ENCODE results near the gene ERGIC1.
"Not testable (repeated sequence)": the region's sequence is repeated elsewhere in the genome, so short reads cannot be mapped to it uniquely, and the experiment has no call there.

The ERGIC1 gene

DNA sequence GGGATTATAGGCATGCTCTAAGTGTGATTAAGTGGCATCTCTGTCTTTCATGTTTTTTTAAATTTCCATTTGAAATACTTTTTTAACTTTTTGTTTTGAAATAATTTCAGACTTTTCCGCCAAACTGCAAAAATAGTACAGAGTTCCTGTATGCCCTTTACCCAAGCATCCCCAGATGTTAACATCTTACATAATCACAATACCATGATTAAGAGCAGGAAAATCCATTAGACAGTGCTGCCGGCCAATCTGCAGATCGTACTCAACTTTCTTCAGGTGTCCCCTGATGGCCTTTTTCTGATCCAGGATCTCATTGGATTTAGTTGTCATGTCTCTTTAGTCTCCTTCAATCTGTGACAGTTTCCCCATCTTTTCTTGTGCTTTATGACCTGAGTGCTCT, 49.0 kb downstream of the ERGIC1 start:
- FAIRE-seq = no peak

DNA sequence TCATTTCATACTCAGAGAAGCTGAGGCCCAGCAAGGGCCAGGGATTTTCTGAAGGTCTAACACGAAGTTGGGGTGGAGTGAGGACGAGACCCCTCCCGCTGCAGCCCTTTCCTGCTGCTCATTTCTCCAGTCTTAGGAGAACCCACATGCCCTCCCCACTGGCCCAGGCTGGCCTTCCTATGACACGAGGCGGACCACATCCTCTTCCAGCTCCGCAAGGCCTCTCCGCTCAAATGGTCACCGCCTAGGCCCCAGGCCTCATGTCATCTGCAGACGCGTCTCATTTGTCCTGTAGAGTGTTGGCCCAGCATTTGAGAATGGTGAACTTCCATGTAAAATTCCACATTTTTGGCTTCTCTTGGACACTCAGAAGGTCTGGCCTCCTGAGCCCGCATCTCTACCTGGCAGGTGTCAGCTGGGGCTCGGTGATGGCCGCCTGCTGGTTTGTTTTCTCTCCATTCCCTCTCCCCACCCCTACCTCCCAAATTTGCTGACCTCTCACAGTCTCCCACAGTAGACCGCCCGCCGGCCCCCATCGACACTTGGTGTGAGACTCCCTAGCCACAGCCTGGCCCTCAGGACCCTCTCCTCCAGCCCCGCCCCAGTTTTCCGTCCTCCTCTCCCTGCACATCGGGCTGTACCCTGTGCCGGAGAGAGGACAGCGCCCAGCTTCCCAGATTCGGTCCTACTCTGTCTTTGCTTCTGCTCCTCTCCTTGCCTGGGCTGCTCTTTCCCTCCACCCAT, 51.7 kb downstream of the ERGIC1 start:
- no peak for FAIRE-seq

DNA sequence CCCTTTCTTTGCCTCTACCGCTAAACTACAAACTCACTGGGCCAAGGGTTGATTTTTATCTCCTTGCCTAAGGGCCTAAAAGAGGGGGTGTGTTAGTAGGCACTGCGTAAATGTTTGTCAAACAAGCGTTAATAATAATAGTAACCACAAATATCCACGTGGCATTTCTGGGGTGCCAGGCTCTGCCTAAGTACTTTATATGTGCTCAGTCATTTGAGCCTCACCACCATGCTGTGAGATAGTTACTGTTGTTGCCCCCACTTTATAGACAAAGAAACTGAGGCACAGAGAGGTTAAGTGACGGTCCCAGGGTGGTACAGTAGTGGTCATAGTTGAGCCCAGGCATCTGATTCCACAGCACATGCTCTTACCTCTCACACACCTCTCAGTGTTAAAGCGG, 52.4 kb downstream of the ERGIC1 start:
- no peak for FAIRE-seq

DNA sequence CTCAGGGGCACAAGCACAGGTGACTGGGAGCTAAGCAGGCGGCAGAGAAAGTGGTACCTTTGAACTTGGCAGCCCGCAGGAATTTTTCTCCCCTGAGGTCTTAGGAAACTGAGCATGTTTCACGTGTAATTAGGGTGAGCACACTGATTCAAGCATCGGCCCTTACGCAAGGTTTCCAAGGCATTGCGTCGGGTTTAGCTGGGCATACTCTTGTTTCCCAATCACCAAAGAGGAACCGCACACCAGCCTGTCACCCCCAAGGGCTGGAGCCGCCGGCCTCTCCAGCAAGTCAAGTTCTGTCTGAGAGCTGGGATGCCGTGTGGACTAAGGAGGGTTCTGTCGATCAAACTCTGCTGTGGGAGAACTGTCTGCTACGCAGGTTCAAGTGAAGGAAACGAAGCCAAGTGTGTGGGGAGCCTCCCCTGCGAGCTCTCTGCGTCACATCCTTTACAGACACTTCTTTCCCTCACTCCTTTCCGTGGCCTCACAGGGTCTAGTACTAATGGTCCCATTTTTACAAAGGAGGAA, 53.0 kb downstream of the ERGIC1 start:
- FAIRE-seq = no peak

DNA sequence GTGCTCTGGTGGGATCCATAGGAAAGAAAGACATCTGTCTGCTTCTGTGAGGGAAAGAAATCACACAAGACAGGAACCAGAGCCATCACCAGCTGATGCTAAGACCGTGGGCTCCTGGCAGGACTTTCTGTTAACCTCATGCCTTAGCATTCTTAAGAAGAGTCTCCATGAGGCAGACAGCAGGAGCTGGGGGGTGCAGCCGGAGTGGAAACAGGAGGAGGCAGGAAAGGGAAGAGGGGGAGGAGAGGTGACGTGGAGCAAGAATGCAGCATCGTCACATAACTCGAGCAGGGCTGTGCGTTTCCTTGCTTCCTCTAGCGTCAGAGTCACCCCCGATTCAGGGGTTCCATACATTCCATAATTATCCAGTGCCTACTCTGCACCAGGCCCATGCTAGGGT, 53.6 kb downstream of the ERGIC1 start:
- no peak for FAIRE-seq

DNA sequence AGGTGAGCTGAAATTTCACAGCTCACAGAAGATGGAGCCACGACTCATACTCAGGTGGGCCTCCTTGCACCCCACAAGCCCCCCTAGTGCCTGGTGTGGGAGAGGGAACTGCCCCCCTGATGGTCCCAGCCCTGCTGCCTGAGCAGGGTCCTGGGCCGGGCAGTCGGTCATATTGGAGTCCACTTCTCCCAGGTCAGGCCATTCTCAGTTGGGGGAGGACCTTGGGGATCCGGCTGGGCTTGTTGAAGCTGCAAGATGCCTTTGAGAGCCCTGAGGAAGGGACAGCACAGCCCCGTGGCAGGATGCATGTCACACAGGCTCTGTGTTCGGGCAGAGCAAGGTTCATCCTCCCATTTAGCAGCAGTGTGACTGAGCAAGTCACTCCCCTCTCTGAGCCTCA, 56.6 kb downstream of the ERGIC1 start:
- FAIRE-seq = no peak

DNA sequence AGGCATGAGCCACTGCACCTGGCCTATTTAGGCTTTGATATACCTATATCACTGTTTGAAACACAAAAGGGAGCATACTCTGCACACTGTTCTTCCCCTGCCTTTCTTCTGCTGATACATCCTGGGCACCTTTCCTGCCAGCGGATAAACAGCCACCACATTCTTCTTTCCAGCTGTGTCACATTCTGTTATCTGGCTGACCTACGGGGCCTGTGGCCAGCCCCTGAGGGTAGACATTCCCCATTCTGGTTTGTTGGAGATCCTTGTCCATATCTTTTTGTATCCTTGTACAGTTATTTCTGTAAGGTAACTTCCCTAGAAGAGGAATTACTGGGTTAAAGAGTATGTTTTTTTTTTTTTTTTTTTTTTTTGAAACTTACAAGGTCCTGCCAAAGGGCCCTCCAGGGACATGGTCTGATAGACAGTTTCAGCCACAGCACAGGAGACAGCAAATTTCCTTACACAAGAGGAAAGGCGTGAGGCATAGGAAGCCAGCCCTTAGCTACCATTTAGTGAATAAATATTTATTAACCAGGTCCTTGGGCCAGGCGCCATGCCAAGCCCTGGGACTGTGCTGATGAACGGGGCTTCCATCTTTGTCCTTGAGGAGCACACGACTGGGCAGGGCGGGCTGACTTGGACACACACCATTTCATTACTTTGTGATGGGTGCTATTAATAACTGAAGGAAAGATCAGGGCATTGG, 57.8 kb downstream of the ERGIC1 start:
- no peak for FAIRE-seq

DNA sequence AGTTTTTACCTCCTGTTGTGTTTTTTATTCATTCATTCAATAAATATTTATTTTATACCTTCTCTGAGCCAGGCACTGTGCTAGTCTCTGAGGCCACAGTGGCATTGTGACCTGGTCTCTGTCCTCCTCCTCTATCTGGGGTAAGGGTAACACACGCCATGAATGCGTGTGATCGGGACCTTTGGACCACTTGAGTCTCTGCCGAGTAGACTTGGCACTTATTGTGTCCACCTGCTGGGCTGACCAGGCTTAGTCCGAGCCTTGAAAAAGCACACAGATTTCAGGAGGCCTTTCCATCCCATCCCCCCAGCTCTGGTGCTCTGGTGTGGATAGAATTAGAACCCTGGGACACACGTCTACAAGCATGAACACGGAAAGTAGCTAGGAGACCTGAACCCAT, 58.7 kb downstream of the ERGIC1 start:
- no peak for FAIRE-seq

DNA sequence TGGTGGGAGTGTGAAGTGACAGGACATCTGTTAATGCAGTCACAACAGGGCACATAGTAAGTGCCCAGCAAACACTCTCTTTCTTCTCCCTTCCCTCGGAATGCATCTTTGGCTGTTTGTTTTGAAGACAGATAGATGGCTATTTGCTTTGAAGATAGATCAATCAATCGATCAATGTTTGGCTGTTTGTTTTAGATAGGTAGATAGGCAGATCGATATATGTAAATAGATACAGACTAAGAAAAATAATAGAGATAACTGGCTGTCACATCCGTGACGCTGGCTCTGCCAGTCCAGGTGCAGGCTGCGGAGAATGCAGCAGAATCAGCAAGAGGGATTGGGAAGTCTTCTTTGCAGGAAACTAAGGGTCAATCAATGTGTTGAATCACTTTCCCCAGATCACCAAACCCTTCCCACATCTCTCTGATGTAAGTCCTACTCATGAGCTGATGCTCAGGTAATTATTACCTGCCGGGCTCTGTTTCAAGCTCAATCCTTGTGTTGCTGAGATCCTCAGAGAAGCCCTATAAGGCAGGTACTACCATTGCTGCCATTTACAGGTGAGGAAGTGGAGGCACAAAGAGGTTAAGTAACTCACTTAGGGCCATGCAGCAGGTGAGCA, 60.8 kb downstream of the ERGIC1 start:
- no peak for FAIRE-seq

DNA sequence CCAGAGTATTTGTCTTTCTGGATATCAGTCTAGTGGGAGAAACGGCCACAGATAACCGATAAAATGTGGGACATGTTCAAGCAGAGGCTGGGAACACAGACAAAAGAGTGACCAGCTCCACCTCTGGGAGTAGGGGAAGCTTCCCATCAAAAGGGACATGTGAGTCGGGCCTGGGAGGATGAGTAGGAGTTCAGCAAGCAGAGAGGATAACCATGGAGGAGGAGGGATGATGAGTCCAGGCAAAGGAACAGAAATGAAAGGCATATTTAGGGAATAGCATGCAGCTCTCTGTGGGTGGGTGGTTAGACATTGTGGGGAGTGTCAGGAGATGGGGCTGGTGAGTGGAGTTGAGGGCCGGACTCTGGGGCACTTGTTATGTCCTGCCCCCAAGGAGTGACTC, 61.5 kb downstream of the ERGIC1 start:
- no peak for FAIRE-seq

DNA sequence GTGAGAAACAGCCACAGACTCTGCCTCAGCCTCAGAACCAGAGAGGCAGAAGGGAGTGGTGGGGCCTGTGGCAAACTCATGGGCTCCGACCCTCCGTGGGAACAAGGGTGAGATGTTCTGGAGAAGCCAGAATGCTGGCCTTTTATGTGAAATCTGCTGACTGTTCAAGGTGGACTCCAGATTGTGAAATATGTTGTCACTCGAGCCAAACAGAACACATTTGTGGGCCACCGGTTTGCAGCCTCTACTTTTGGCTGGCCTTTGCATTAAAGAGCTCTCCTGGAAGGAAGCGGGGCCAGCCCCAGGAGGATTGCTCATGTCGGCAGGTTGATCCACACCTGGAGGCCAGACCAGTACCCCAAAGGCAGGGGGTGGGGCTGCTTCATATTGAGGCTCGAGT, 62.4 kb downstream of the ERGIC1 start:
- no peak for FAIRE-seq

DNA sequence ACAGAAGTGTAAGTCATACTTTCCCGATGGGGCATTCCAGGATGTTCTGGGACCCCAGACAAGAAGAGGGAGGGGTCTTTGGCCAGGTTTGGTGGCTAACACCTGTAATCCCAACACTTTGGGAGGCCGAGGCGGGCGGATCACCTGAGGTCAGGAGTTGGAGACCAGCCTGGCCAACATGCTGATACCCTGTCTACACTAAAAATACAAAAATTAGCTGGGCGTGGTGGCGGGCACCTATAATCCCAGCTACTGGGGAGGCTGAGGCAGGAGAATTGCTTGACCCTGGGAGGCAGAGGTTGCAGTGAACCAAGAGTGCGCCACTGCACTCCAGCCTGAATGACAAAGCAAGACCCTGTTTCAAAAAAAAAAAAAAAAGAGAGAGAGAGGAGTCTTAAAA, 63.0 kb downstream of the ERGIC1 start:
- not testable (repeated sequence) for FAIRE-seq

DNA sequence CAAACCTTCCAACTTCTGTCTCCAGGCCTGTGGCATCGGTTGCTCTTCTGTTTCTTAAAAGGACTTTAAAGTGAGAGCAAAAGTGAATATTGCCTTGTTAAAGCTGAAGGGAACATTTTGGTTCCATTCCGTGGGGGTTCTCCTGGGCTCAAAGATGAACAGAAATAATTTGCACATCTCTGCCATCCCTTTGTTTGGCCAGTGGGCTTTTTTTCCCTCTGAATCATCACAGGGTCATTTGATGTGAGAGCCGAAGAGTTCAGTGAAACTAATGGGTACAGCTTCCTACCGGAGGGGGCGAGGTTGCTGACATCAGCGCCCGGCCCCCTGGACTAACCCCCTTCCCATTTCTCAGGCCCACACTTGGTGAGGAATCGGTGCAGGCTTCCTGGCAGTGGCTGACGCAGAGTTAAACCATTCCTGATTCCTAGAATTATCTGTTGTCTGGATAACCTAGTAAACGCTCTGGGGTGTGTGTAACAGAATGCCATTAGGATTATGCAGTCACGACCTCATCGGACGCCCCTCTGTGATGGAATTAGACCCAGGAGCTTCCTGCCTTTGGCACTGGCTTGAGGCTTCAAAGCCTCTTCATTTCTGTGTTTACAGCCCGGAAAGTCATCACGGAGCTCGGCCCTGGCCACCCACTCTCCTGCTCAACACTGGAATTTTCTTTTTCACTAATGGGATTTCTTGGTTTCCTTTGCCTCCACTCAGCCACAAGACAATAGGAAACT, 63.6 kb downstream of the ERGIC1 start:
- FAIRE-seq = peak; percentile 98

DNA sequence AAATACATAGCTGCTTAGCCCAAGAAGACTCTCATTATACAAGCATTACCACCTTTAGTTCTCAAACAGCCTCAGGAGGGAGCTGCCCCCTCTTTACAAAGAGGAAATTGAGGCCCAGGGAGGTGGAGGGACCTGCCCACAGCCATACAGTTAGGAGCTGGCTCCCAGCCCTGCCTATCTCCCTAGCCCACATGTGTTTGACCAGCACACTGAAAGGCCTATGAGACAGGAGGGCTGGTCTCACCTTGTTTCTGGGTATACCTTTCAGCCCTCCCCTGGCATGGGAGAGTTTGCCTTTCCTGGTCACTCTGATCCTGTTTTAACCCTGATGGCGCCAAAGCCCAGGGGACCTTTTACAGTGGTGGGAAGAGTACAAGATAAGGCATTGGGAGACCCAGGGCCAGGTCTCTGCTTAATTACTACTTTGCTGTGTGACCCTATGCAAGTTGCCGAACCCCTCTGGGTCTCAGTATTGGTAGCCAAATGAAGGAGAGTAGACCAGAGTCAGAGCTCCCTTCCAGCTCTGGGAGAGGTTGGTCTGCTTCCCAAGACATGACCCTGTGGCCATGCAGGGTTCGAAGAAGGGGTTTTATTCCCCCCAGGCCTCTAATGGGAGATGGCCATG, 64.3 kb downstream of the ERGIC1 start:
- FAIRE-seq = no peak

DNA sequence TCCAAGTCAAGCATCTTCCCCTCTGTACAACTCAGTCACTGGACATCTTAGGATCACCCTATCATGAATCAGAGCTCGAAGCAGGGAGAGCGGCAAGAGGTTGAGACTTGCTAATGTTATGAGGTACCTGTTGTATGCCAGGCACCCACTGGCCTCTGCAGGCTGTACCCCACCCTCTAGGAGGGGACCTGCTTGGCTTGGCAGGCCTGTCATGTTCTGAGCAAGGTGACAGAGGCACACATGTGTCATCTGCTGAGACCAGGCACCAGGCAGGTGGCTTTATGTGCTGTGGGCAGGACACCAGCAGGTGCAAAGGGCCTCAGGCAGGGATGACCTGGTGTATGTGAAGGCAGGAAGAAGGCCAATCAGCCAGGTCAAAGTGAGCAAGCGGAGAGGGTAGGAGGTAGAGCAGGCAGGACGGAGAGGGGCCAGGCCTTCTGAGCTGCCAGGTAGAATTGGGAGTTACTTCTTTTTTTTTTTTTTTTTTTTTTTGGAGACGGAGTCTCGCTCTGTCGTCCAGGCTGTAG, 64.9 kb downstream of the ERGIC1 start:
- FAIRE-seq = no peak

DNA sequence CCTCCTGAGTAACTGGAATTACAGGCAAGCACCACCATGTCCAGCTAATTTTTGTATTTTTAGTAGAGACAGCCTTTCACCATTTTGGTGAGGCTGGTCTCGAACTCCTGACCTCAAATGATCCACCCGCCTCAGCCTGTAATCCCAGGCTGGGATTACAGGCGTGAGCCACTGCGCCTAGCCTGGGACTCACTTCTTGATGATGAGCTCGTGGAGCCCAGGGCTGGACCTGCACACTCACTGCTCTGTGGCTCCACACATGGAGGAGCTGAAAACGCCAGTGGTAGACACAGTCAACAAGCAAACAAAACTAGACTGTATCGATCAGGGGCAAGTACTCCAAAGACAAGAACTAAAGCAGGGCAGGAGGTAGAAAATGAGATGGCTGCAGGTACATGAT, 65.4 kb downstream of the ERGIC1 start:
- FAIRE-seq = no peak

DNA sequence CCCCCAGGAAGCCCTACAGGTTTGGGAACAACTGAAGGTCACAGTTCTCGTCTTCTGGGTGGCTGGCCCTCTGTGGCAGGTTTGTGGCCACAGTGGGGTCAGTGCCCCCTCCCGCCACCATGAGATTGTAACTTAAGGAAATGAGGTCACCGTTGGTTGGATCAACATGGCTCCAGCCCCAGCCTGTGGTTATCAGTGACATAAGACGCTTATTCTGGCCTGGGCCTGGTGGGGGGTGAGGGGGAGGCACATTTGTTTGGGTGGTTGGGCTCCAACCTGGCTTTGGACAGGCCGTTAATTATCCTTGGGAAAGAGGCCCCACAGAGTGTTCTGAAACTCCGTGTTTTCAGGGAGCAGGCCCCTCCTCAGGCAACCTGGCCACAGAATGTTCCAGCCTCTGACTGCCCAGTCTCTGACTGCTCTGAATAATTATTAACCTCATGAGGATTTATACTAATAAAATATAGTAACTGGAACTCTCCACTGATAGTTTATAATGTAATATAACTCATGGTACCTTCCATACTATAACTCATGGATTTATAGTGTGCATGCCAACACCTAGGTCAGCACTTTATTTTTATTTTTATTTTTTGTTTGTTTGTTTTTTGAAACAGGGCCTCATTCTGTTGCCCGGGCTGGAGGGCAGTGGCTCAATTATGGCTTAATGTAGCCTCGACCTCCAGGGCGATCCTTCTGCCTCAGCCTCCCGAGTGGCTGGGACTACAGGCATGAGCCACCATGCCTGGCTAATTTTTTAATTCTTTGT, 67.1 kb downstream of the ERGIC1 start:
- FAIRE-seq = no peak

DNA sequence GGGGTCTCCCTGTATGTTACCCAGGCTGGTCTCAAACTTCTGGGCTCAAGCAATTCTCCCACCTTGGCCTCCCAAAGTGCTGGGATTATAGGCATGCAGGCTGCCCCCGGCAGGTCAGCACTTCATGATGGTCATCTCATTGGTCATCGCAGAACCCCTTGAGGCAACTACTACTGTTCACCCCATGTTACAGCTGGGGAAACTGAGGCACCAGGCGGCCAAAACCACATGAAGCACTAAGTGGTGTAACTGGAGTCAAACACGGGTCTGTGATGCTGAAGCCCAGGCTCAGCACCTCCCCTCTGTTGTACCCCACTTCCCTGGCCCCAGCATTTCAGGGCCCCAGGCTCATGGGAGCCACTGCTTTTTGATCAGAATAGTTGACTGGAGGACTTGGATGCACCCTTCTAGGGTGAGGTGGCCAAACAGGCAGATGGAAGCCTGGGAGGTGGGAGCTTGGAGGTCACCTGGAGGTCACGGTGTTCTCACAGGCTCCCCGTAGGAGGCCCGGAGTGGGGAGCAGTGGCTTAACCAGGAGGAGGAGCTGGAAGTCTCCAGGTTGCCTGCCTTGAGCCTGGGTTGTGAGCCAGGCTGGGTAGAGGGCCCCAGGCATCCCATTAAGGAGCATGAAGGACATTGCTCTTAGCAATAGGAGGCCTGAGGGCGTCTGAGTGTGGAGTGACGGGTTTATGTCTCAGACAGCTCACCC, 67.9 kb downstream of the ERGIC1 start:
- no peak for FAIRE-seq

DNA sequence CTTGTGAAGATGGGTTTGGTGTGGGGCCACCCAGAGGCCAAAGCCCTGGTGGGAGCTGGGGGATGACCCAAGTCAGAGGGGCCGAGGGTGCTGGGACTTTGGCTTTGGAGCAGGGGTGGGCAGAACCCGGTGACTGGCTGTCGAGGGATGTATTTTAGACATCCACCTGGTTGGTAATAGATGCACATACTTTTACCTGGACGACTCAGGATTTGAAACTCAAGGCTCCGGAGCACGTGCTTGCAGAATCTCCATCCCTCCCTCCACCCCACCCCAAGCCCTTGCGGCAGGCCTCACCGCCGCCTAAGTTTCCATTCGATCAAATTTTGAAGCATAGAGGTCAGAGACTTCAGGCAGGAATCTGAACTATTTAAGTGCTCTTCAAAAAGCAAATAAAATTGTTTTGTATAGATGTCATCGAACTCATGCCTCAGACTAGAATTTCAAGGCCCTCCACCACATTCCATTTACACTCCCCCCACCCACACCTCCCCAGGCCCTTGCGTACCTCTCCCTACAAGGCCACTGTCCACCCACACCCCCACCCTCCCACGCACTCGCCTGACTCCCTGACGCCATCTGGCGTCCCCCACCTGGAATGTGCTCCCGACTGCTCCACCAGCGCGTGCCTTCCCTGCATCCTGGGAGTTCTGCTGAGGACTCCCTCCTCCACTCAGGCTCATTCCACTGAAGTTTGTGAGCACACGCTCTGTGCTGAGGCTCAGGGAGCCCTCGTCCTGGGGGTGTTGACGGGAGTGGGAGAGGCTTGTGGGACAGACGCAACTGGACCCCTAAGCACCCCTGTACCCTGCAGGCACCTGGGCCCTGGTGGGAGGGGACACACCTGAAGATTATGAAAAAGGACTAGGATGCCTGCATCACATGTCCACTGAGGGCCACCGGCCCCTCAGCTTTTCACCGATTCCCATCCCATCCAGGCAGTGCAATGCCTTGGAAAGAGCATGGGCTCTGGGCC, 68.7 kb downstream of the ERGIC1 start:
- FAIRE-seq = peak; percentile 92

DNA sequence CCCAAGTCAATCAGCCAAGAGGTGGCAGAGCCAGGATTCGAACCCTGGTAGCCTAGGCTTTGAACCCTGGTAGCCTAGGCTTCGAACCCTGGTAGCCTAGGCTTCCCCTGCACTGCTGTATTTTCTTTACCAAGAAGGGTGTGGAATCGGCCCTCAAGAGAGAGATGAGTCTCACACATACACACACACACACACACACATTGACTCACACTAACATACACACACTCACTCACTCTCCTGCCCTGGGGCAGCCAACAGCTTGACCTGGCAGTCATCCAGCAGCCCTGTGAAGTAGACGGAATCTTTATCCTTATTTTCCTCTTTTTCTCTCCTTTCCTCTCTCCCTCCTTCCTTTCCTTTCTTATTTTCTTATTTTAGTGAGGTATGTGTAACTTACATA, 69.7 kb downstream of the ERGIC1 start:
- FAIRE-seq = no peak
